ENCODE data around the gene MVB12B. TPM values are rescaled to one million over a fixed set of nuclear protein-coding genes. Genes with fewer than 3 reads are reported as not detected.

Gene MVB12B
- total RNA-seq, 2 donors from 2014 or later: 9.8 to 15.8 TPM

- DNase-seq: no peak
- Histone ChIP-seq H3K4me3 (no peak overlapping the region), H3K4me1 (no peaks in the 10 kb centered on the region), H3K9me3 (no peaks in the 10 kb centered on the region), H3K27me3 (peaks cover 49% of the 10 kb centered on the region), H3K36me3 (no peaks in the 10 kb centered on the region), H3K9ac (ENCODE audit: low read depth in 2 of 2, low read length in 2 of 2) (no peak overlapping the region), H3K27ac (no peak overlapping the region)
- intact Hi-C loops (cut with DNase I): no loop called here
- TF ChIP-seq, protein P1, sequence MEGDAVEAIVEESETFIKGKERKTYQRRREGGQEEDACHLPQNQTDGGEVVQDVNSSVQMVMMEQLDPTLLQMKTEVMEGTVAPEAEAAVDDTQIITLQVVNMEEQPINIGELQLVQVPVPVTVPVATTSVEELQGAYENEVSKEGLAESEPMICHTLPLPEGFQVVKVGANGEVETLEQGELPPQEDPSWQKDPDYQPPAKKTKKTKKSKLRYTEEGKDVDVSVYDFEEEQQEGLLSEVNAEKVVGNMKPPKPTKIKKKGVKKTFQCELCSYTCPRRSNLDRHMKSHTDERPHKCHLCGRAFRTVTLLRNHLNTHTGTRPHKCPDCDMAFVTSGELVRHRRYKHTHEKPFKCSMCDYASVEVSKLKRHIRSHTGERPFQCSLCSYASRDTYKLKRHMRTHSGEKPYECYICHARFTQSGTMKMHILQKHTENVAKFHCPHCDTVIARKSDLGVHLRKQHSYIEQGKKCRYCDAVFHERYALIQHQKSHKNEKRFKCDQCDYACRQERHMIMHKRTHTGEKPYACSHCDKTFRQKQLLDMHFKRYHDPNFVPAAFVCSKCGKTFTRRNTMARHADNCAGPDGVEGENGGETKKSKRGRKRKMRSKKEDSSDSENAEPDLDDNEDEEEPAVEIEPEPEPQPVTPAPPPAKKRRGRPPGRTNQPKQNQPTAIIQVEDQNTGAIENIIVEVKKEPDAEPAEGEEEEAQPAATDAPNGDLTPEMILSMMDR (IDR thresholded peaks at IDR 0.05): no peak
Observed at GRCh38 chr9:126515873-126516505, 189.4 kb downstream of the MVB12B start.

GRCh38 chr9:126516561-126516935, 189.9 kb downstream of the MVB12B start:
- Histone ChIP-seq H3K4me1 (no peaks in the 10 kb centered on the region), H3K9ac (ENCODE audit: low read depth in 2 of 2, low read length in 2 of 2) (no peak overlapping the region), H3K4me3 (no peak overlapping the region), H3K36me3 (no peaks in the 10 kb centered on the region), H3K27ac (no peak overlapping the region), H3K9me3 (no peaks in the 10 kb centered on the region), H3K27me3 (peaks cover 49% of the 10 kb centered on the region)
- no peak for DNase-seq
- TF ChIP-seq, protein P1 (IDR thresholded peaks at IDR 0.05): no peak
- intact Hi-C loops (cut with DNase I): no loop called here

GRCh38 chr9:126516936-126517832, 190.6 kb downstream of the MVB12B start:
- peak overlapping the region; percentile 20 for H3K4me3 ChIP-seq
- H3K27me3 ChIP-seq: peaks cover 49% of the 10 kb centered on the region
- no peak for DNase-seq
- H3K36me3 ChIP-seq: no peaks in the 10 kb centered on the region
- peak overlapping the region in 1 of 2 donors; percentile 41 for H3K9ac ChIP-seq (ENCODE audit: low read depth in 2 of 2, low read length in 2 of 2)
- H3K4me1 ChIP-seq: no peaks in the 10 kb centered on the region
- intact Hi-C loops (cut with DNase I): no loop called here
- H3K27ac ChIP-seq: peak overlapping the region; percentile 40
- TF ChIP-seq, protein P1 (IDR thresholded peaks at IDR 0.05): no peak
- no peaks in the 10 kb centered on the region for H3K9me3 ChIP-seq

DNA sequence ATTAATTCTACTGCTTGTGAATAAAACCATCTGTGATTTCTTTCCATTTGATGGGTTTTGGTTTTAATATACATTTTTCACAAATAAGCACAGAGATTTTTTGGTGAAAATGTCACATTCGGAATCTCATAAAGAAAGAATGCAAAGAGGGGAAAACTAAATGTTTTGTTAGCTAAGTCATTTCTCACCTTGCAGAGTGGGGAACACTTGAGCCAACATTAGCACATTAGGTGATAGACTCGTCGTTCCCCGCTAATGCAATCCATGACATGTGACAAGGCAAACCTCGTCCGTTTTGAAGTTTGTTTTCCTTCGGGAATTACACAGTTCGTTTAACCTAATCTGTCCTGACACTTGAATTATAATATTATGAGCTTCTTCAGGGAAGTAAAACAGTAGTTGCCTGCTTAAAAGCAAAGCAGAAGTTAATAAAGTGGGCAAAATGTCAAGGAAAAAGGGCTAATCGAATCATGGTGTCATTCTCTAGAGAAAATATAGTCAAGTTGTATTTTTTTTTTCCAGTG, 191.3 kb downstream of the MVB12B start:
- no peaks in the 10 kb centered on the region for H3K9me3 ChIP-seq
- no peaks in the 10 kb centered on the region for H3K4me1 ChIP-seq
- TF ChIP-seq, protein P1 (IDR thresholded peaks at IDR 0.05): no peak
- no peak for DNase-seq
- intact Hi-C loops (cut with DNase I): no loop called here
- H3K27me3 ChIP-seq: peaks cover 49% of the 10 kb centered on the region
- H3K36me3 ChIP-seq: no peaks in the 10 kb centered on the region
- H3K27ac ChIP-seq: no peak overlapping the region
- H3K4me3 ChIP-seq: no peak overlapping the region
- H3K9ac ChIP-seq (ENCODE audit: low read depth in 2 of 2, low read length in 2 of 2): no peak overlapping the region

DNA sequence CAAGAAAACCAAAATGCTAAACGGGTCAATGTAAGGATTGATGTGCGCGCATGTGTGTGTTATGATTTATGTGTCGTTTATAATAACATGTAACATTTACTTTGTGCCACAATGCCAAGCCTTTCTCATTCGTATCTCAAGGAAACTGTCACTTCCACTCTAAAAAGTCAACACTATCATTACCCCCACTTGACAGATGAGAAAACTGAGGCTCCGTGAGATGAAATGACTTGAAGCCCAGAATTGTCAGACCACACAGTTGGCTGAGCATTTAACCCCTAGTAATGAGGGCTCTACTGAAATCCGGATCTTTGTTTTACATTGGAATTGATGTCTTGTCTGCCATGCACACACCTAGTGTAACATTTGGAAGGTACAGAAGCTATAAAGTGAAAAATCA, 192.1 kb downstream of the MVB12B start:
- H3K27ac ChIP-seq: no peak overlapping the region
- no peak overlapping the region for H3K4me3 ChIP-seq
- DNase-seq: no peak
- no peak overlapping the region for H3K9ac ChIP-seq (ENCODE audit: low read depth in 2 of 2, low read length in 2 of 2)
- H3K4me1 ChIP-seq: no peaks in the 10 kb centered on the region
- peaks cover 47% of the 10 kb centered on the region for H3K27me3 ChIP-seq
- no peaks in the 10 kb centered on the region for H3K36me3 ChIP-seq
- TF ChIP-seq, protein P1 (IDR thresholded peaks at IDR 0.05): no peak
- intact Hi-C loops (cut with DNase I): no loop called here
- no peaks in the 10 kb centered on the region for H3K9me3 ChIP-seq
